Left ventricle myocardium superior (tissue), 1 donor: ENCODE data around the gene ANKDD1B. TPM values are rescaled to one million over a fixed set of nuclear protein-coding genes. Genes with fewer than 3 reads are reported as not detected.

ENCODE experiments used
- total RNA-seq: library from RNA; stranded (reverse); fragmentation: NEBNext Ultra II Directional; extraction: Animal tissue kit (Norgen Biotek cat#: 25700); gene quantifications from one replicate; pipeline ENCODE4 v1.2.1, GENCODE V29; 2021
- donor health status: DM: no; HTN: yes; CAD: no; lungs with severe emphysema.

ANKDD1B gene
- total RNA-seq, 1 donor from 2014 or later: 0.25 TPM

Other genes starting within 250 kb of the ANKDD1B start
- gene CERT1, start 99.8 kb upstream of the ANKDD1B start, total RNA-seq: 29.3 TPM
- 22.2 TPM for gene POLK, start 99.6 kb upstream of the ANKDD1B start, total RNA-seq
- gene POC5, start 106.0 kb downstream of the ANKDD1B start, total RNA-seq: 2.1 TPM